D721Med (cell line): ENCODE data around the gene FAM171A2.

ENCODE experiments used
- DNase-seq: peaks from one replicate; pipeline ENCODE4 v3.0.0; 2011; ENCODE audit warnings: low spot score; ENCODE audit not compliant: insufficient read length
- FAIRE-seq: peaks from 2 replicates; lab custom pipeline; 2011; peaks lifted over from hg19 to GRCh38; lab: Jason Lieb, UNC
- CTCF ChIP-seq: IDR thresholded peaks from 2 replicates; pipeline ENCODE4 v1.5.1; 2012; ENCODE audit warnings: mild to moderate bottlenecking, control low read depth; ENCODE audit not compliant: insufficient read depth; ENCODE audit errors: missing control alignments

Gene FAM171A2

GRCh38 chr17:44309472-44309871, 54.2 kb downstream of the FAM171A2 start:
- no peak for TF ChIP-seq CTCF
- DNase-seq, result no peak
- no peak for FAIRE-seq

- TF ChIP-seq CTCF, result no peak
- no peak for DNase-seq
- FAIRE-seq, result no peak
Measured at GRCh38 chr17:44308865-44309264, 54.8 kb downstream of the FAM171A2 start.

- FAIRE-seq (no peak), DNase-seq (peak; percentile 99)
- no peak for TF ChIP-seq CTCF
Measured at GRCh38 chr17:44308320-44308818, 55.3 kb downstream of the FAM171A2 start, which contains the start of gene RUNDC3A. TSS of gene RUNDC3A (plus strand) at chr17:44308601. CDS start at chr17:44308833, 232 bp downstream.

GRCh38 chr17:44307387-44308186, 56.1 kb downstream of the FAM171A2 start:
- FAIRE-seq, result no peak
- peak; percentile 80 for DNase-seq
- TF ChIP-seq CTCF, result no peak

GRCh38 chr17:44304651-44305050, 59.0 kb downstream of the FAM171A2 start:
- DNase-seq, result no peak
- no peak for TF ChIP-seq CTCF
- FAIRE-seq, result no peak
